Measurements from ENCODE around the gene GOLM1.

DNA sequence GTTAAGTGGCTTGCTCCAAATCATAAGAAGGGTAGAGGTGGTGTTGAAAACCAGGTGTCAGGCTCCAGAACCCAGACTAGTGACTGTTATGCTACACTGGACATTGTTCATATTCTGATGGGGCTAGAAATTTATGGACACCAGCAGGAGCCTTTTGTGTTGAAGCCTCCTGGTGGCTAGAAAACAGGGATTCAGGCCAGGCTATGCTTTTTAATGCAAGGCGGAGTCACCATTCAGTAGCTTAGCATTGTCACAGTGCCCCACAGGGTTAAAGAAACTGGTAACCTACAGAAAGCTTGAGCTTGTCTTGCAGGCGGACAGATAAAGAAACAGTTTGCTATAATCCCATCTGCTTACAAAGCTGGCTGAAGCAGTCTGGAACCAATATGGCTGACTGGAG lies 23.0 kb upstream of the GOLM1 start:
- TF ChIP-seq, protein P1, sequence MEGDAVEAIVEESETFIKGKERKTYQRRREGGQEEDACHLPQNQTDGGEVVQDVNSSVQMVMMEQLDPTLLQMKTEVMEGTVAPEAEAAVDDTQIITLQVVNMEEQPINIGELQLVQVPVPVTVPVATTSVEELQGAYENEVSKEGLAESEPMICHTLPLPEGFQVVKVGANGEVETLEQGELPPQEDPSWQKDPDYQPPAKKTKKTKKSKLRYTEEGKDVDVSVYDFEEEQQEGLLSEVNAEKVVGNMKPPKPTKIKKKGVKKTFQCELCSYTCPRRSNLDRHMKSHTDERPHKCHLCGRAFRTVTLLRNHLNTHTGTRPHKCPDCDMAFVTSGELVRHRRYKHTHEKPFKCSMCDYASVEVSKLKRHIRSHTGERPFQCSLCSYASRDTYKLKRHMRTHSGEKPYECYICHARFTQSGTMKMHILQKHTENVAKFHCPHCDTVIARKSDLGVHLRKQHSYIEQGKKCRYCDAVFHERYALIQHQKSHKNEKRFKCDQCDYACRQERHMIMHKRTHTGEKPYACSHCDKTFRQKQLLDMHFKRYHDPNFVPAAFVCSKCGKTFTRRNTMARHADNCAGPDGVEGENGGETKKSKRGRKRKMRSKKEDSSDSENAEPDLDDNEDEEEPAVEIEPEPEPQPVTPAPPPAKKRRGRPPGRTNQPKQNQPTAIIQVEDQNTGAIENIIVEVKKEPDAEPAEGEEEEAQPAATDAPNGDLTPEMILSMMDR (IDR thresholded peaks at IDR 0.05; ENCODE audit: low read depth, low read length): no peak
- TF ChIP-seq EZH2phosphoT487 (IDR thresholded peaks at IDR 0.05; ENCODE audit: low read depth): no peak
